SJCRH30 (cell line): Measurements from ENCODE around the gene PIF1. TPM values are rescaled to one million over a fixed set of nuclear protein-coding genes. Genes with fewer than 3 reads are reported as not detected.

Experiments
- DNase-seq, 2 experiments: peaks; one replicate each; pipeline ENCODE4 v3.0.0-alpha.2; 2015 to 2020
- H3K27ac ChIP-seq: fragments of 250-450 bp; sonication (Bioruptor Pico); 2 replicates; pipeline ENCODE4 v1.5.1; 2020; ENCODE audit warnings: mild to moderate bottlenecking, moderate library complexity
- H3K27me3 ChIP-seq: fragments of 250-450 bp; sonication (Bioruptor Pico); 2 replicates; pipeline ENCODE4 v1.5.1; 2020; ENCODE audit warnings: mild to moderate bottlenecking, moderate library complexity
- H3K36me3 ChIP-seq: fragments of 250-450 bp; sonication (Bioruptor Pico); 2 replicates; pipeline ENCODE4 v1.5.1; 2020; ENCODE audit warnings: mild to moderate bottlenecking, moderate library complexity
- H3K4me1 ChIP-seq: fragments of 250-450 bp; sonication (Bioruptor Pico); 2 replicates; pipeline ENCODE4 v1.5.1; 2020; ENCODE audit warnings: mild to moderate bottlenecking, moderate library complexity
- H3K4me3 ChIP-seq: fragments of 250-450 bp; sonication (Bioruptor Pico); 2 replicates; pipeline ENCODE4 v1.5.1; 2020; ENCODE audit warnings: mild to moderate bottlenecking, moderate library complexity
- H3K9me3 ChIP-seq: fragments of 250-450 bp; sonication (Bioruptor Pico); replicated peaks from 2 replicates; pipeline ENCODE4 v1.5.1; 2020; ENCODE audit warnings: mild to moderate bottlenecking, moderate library complexity
- total RNA-seq: library from RNA; depleted of rRNA; stranded (reverse); fragments of >200 nt; shearing (Covaris generic); gene quantifications from 2 replicates; pipeline ENCODE4 v1.2.3, GENCODE V29; 2014

The PIF1 gene
- total RNA-seq, 1 experiment from 2014 or later: 22.3 TPM

- H3K36me3 ChIP-seq: no peaks in the 10 kb centered on the region
- H3K4me3 ChIP-seq: no peak overlapping the region
- no peak for DNase-seq
- H3K9me3 ChIP-seq: no peaks in the 10 kb centered on the region
- H3K4me1 ChIP-seq: peaks cover 3% of the 10 kb centered on the region; the same call in 1 of the 2 replicates
- H3K27ac ChIP-seq: no peak overlapping the region
- no peaks in the 10 kb centered on the region for H3K27me3 ChIP-seq
Measured at GRCh38 chr15:64780600-64781156, 44.8 kb downstream of the PIF1 start.

GRCh38 chr15:64779630-64780029 lies 45.8 kb downstream of the PIF1 start:
- H3K36me3 ChIP-seq: no peaks in the 10 kb centered on the region
- DNase-seq: no peak
- H3K27ac ChIP-seq: no peak overlapping the region
- H3K9me3 ChIP-seq: no peaks in the 10 kb centered on the region
- no peak overlapping the region for H3K4me3 ChIP-seq
- H3K27me3 ChIP-seq: no peaks in the 10 kb centered on the region
- H3K4me1 ChIP-seq: peaks cover 3% of the 10 kb centered on the region; the same call in 1 of the 2 replicates

- Histone ChIP-seq H3K9me3 (no peaks in the 10 kb centered on the region), H3K27ac (no peak overlapping the region), H3K4me1 (peaks cover 3% of the 10 kb centered on the region; the same call in 1 of the 2 replicates), H3K27me3 (no peaks in the 10 kb centered on the region), H3K4me3 (no peak overlapping the region), H3K36me3 (no peaks in the 10 kb centered on the region)
- DNase-seq: no peak
Measured at GRCh38 chr15:64779024-64779423, 46.4 kb downstream of the PIF1 start.

GRCh38 chr15:64776402-64776786 lies 49.1 kb downstream of the PIF1 start:
- DNase-seq: no peak
- peak overlapping the region; percentile 69 for H3K4me3 ChIP-seq
- H3K27ac ChIP-seq: no peak overlapping the region
- H3K27me3 ChIP-seq: no peaks in the 10 kb centered on the region
- no peaks in the 10 kb centered on the region for H3K9me3 ChIP-seq
- no peaks in the 10 kb centered on the region for H3K36me3 ChIP-seq
- peaks cover 3% of the 10 kb centered on the region; the same call in 1 of the 2 replicates for H3K4me1 ChIP-seq

- no peaks in the 10 kb centered on the region for H3K27me3 ChIP-seq
- DNase-seq: peak; percentile 22 to 44
- H3K9me3 ChIP-seq: no peaks in the 10 kb centered on the region
- no peak within 1 kb of the TSS for H3K27ac ChIP-seq
- H3K4me1 ChIP-seq: peaks cover 5% of the 10 kb centered on the region; the same call in 1 of the 2 replicates
- H3K36me3 ChIP-seq: no peaks in the 10 kb centered on the region
- peak within 1 kb of the TSS; percentile 69 for H3K4me3 ChIP-seq
Measured at GRCh38 chr15:64775551-64776401, 49.7 kb downstream of the PIF1 start, which contains the start of gene RBPMS2. RBPMS2 (minus strand) TSS chr15:64775589; CDS start chr15:64775319, 270 bp downstream.

- no peaks in the 10 kb centered on the region for H3K9me3 ChIP-seq
- no peaks in the 10 kb centered on the region for H3K36me3 ChIP-seq
- H3K27me3 ChIP-seq: no peaks in the 10 kb centered on the region
- H3K4me3 ChIP-seq: peak overlapping the region; percentile 69
- no peak for DNase-seq
- no peak overlapping the region for H3K27ac ChIP-seq
- H3K4me1 ChIP-seq: peaks cover 12% of the 10 kb centered on the region; the same call in 1 of the 2 replicates
Measured at GRCh38 chr15:64774629-64775493, 50.6 kb downstream of the PIF1 start.

- no peaks in the 10 kb centered on the region for H3K9me3 ChIP-seq
- H3K36me3 ChIP-seq: no peaks in the 10 kb centered on the region
- DNase-seq: peak in 1 of 2 experiments; percentile 16
- peaks cover 12% of the 10 kb centered on the region; the same call in 1 of the 2 replicates for H3K4me1 ChIP-seq
- no peak overlapping the region for H3K27ac ChIP-seq
- no peak overlapping the region for H3K4me3 ChIP-seq
- H3K27me3 ChIP-seq: no peaks in the 10 kb centered on the region
Measured at GRCh38 chr15:64774037-64774628, 51.3 kb downstream of the PIF1 start.

GRCh38 chr15:64773606-64774005 lies 51.8 kb downstream of the PIF1 start:
- no peak for DNase-seq
- no peaks in the 10 kb centered on the region for H3K27me3 ChIP-seq
- H3K36me3 ChIP-seq: no peaks in the 10 kb centered on the region
- no peaks in the 10 kb centered on the region for H3K9me3 ChIP-seq
- peaks cover 12% of the 10 kb centered on the region; the same call in 1 of the 2 replicates for H3K4me1 ChIP-seq
- no peak overlapping the region for H3K27ac ChIP-seq
- no peak overlapping the region for H3K4me3 ChIP-seq

GRCh38 chr15:64772964-64773363 lies 52.5 kb downstream of the PIF1 start:
- no peaks in the 10 kb centered on the region for H3K27me3 ChIP-seq
- H3K9me3 ChIP-seq: no peaks in the 10 kb centered on the region
- H3K4me3 ChIP-seq: no peak overlapping the region

GRCh38 chr15:64772488-64772887 lies 53.0 kb downstream of the PIF1 start:
- H3K27ac ChIP-seq: no peak overlapping the region
- no peaks in the 10 kb centered on the region for H3K27me3 ChIP-seq
- peaks cover 12% of the 10 kb centered on the region; the same call in 1 of the 2 replicates for H3K4me1 ChIP-seq
- no peaks in the 10 kb centered on the region for H3K36me3 ChIP-seq
- no peak overlapping the region for H3K4me3 ChIP-seq
- no peaks in the 10 kb centered on the region for H3K9me3 ChIP-seq
- DNase-seq: no peak

More at GRCh38 chr15:64772964-64773363, 52.5 kb downstream of the PIF1 start:
- no peak for DNase-seq
- no peak overlapping the region for H3K27ac ChIP-seq
- H3K4me1 ChIP-seq: peaks cover 12% of the 10 kb centered on the region; the same call in 1 of the 2 replicates
- H3K36me3 ChIP-seq: no peaks in the 10 kb centered on the region

GRCh38 chr15:64770626-64771025 lies 54.8 kb downstream of the PIF1 start:
- DNase-seq: peak; percentile 55 to 70
- Histone ChIP-seq H3K36me3 (no peaks in the 10 kb centered on the region), H3K4me3 (no peak overlapping the region), H3K27ac (no peak overlapping the region), H3K27me3 (no peaks in the 10 kb centered on the region), H3K4me1 (peaks cover 9% of the 10 kb centered on the region; the same call in 1 of the 2 replicates), H3K9me3 (no peaks in the 10 kb centered on the region)

GRCh38 chr15:64767203-64767602 lies 58.2 kb downstream of the PIF1 start:
- H3K9me3 ChIP-seq: no peaks in the 10 kb centered on the region
- H3K4me3 ChIP-seq: no peak overlapping the region
- H3K27me3 ChIP-seq: no peaks in the 10 kb centered on the region
- no peak overlapping the region for H3K27ac ChIP-seq
- DNase-seq: no peak
- H3K4me1 ChIP-seq: peaks cover 9% of the 10 kb centered on the region; the same call in 1 of the 2 replicates
- H3K36me3 ChIP-seq: no peaks in the 10 kb centered on the region

GRCh38 chr15:64766058-64766457 lies 59.4 kb downstream of the PIF1 start:
- no peak overlapping the region for H3K27ac ChIP-seq
- H3K36me3 ChIP-seq: no peaks in the 10 kb centered on the region
- no peak for DNase-seq
- no peak overlapping the region for H3K4me3 ChIP-seq
- peaks cover 9% of the 10 kb centered on the region; the same call in 1 of the 2 replicates for H3K4me1 ChIP-seq
- H3K27me3 ChIP-seq: no peaks in the 10 kb centered on the region
- no peaks in the 10 kb centered on the region for H3K9me3 ChIP-seq
